Measurements from ENCODE around the gene PPT1.

Gene PPT1

GRCh38 chr1:40096977-40097782 is at the start of gene PPT1:
Gene PPT1 (minus strand): TSS chr1:40097252. CDS start chr1:40097238, 14 bp downstream.
- FAIRE-seq, result no peak

DNA sequence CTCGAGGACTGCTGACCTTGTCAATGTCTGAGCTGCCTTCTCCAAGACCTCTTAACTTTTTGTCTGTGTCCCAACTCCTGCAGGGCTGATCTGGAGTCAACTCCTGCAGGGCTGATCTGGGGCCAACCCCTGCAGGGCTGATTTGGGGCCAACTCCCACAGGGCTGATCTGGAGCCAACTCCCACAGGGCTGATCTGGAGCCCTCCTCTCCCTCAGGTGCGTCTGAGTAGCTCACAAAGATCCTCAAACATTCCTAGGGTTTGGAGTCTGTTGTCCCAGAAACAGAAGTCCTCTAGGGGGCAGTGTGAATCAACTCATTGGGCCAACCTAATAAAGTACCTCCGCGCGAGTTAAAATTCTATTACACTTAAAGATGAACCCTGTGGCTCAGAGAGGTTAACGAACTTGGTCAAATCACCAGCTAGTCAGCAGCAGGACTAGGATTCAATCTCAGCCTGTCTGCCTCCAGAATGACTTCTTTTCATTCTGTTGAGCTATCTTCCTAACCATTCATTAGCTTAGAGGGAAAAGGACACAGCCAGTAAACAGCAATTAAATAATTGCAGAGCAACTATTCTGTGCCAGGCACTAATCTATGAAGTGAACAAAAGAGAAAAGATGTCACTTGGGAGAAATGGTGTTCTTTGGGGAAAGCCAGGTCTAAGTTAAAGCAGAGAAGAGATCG is 47.0 kb upstream of the PPT1 start:
- FAIRE-seq, result peak; percentile 25

- FAIRE-seq, result peak; percentile 89
Observed at GRCh38 chr1:40141878-40142535, 45.0 kb upstream of the PPT1 start.

GRCh38 chr1:40140211-40140973 is 43.3 kb upstream of the PPT1 start:
- FAIRE-seq, result peak; percentile 87

GRCh38 chr1:40133839-40134238 is 36.8 kb upstream of the PPT1 start:
- no peak for FAIRE-seq

DNA sequence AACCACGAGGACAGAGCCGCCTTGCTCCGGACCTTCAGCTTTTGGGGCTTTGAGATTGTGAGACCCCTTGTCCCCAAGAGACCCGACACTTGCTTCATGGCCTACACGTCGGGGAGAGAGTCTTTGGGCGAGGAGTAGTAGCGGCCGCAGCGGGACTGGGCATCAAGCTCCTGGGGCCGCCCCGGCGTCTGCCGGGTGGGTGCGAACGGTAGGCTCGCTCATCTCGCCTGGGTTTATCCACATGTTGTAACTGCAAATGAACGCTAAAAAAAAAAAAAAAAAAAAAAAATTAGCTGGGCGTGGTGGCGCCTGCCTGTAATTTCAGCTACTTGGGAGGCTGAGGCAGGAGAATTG is 36.2 kb upstream of the PPT1 start:
- FAIRE-seq, result no peak

- peak; percentile 65 for FAIRE-seq
Observed at GRCh38 chr1:40132383-40133311, 35.6 kb upstream of the PPT1 start.

DNA sequence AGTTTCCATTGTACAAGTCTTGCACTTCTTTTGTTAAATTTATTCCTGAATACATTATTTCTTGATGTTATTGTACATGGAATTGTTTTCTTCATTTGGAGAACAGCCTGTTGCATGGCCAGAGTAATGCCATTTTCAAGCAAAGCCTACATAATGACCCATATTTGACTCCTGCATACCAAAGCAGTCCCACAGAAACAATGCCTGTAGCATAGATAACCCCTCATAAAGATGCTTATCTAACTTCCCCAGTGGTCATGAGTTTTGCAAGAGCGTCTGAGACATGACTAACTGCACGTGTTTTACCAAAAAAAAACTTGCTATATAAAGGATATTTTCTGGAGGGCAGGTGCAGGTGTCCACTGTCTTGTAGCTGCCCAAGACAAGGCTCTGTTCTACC is 33.8 kb upstream of the PPT1 start:
- FAIRE-seq, result no peak

- no peak for FAIRE-seq
Observed at GRCh38 chr1:40122855-40123254, 25.8 kb upstream of the PPT1 start.

- no peak for FAIRE-seq
Observed at GRCh38 chr1:40120128-40120527, 23.1 kb upstream of the PPT1 start.

GRCh38 chr1:40114400-40114799 is 17.3 kb upstream of the PPT1 start:
- FAIRE-seq, result no peak

GRCh38 chr1:40110389-40110788 is 13.3 kb upstream of the PPT1 start:
- no peak for FAIRE-seq

GRCh38 chr1:40107290-40107959 is 10.4 kb upstream of the PPT1 start:
- no peak for FAIRE-seq

DNA sequence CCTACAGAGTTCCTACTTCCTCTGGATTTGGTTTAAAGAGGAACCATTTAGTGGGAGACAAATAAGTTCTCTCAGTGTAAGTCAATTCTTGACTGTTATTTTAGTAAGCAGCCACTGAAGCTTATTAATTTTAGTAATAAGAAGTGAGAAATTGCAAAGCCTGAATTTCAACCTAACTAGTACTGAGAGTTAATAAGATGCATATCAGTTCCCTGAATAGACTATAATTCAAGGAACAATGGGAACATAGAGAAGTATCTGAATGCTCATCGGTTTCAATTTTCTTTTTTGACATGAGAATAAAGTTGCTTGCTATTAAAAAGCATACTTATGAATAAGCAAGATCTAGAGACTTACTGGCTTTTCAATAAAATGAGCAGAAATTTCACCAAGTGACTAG is 8.0 kb upstream of the PPT1 start:
- no peak for FAIRE-seq

DNA sequence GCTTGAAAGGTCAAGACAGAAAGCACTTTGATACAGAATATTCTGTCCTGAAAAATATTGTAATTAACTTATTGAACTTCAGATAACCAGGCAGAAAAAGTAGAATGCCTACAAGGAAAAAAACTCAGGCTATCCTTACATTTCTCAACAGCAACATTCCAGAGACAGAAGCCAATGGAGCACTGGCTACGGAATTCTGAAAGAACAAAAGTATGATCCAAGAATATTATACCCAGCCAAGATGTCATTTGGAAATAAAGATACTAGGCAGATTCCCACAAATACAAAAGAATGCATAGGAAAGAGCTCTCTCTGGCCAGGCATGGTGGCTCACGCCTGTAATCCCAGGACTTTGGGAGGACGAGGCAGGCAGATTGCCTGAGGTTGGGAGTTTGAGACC is 5.8 kb upstream of the PPT1 start:
- no peak for FAIRE-seq

DNA sequence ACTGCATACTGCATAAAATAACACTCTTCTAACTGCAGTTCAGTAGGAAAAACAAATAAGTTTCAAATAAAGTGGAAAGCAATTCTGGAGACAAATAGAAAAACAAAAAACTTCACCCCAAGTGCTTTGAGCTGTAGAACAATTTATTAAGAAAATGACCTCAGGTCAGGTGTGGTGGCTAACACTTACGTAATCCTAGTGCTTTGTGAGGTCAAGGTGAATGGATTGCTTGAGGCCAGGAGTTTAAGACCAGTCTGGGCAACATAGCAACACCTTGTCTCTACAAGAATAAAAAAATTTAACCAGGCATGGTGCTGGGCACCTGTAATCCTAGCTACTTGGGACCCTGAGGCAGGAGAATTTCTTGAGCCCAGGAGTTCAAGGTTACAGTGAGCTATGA is 5.0 kb upstream of the PPT1 start:
- no peak for FAIRE-seq

- no peak for FAIRE-seq
Observed at GRCh38 chr1:40096646-40096976, 441 bp downstream of the PPT1 start.

DNA sequence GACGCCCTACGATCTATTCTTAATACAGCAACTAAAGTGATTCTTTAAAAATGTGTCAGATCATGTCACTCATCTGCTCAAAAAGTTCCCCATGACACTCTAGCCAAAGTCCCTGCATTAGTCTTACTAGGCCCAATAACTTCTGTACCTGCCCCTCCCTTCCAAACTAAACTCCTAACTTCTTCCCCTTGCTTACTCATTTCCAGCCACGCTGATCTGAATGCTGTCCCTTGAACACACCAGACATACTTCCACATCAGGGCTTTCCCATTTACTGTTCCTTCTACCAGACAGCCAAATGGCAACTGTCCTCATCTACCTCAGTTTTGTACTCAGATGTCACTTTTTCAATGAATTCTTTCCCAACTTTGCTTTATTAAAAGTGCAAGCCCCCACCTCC is 1.2 kb downstream of the PPT1 start:
- no peak for FAIRE-seq

GRCh38 chr1:40094466-40095110 is 2.5 kb downstream of the PPT1 start:
- FAIRE-seq, result no peak

- no peak for FAIRE-seq
Observed at GRCh38 chr1:40092706-40093639, 4.1 kb downstream of the PPT1 start.
